ENCODE results near the gene ALDH3A1. TPM values are rescaled to one million over a fixed set of nuclear protein-coding genes. Genes with fewer than 3 reads are reported as not detected.

The ALDH3A1 gene
- total RNA-seq, 4 donors from 2014 or later = 28.3 to 93.0 (median 64.0) TPM

- WGBS, 2 donors = 74 to 83% methylated on average over 17 of the region's 17 CpGs
- no peak for TF ChIP-seq CTCF (IDR thresholded peaks at IDR 0.05)
- TF ChIP-seq POLR2A (IDR thresholded peaks at IDR 0.05) = no peak
- intact Hi-C loops (cut with DNase I; ENCODE audit: low total_unique reads) = no loop called here
- DNase-seq (ENCODE audit: low spot score in 2 of 2) = peak in 1 of 2 donors; percentile 77
- H3K4me3 ChIP-seq (ENCODE audit: low read depth, poor library complexity, severe bottlenecking) = no peak overlapping the region
Measured at GRCh38 chr17:19703828-19704613, 44.1 kb downstream of the ALDH3A1 start.

GRCh38 chr17:19703106-19703827 lies 44.8 kb downstream of the ALDH3A1 start:
- intact Hi-C loops (cut with DNase I; ENCODE audit: low total_unique reads) = no loop called here
- no peak overlapping the region for H3K4me3 ChIP-seq (ENCODE audit: low read depth, poor library complexity, severe bottlenecking)
- DNase-seq (ENCODE audit: low spot score in 2 of 2) = peak in 1 of 2 donors; percentile 72
- WGBS, 2 donors = 82 to 89% methylated on average over 9 to 10 of the region's 10 CpGs
- TF ChIP-seq POLR2A (IDR thresholded peaks at IDR 0.05) = no peak
- no peak for TF ChIP-seq CTCF (IDR thresholded peaks at IDR 0.05)

GRCh38 chr17:19702217-19702641 lies 45.9 kb downstream of the ALDH3A1 start:
- no peak overlapping the region for H3K4me3 ChIP-seq (ENCODE audit: low read depth, poor library complexity, severe bottlenecking)
- DNase-seq (ENCODE audit: low spot score in 2 of 2) = peak in 1 of 2 donors; percentile 34
- WGBS, 2 donors = 62 to 81% methylated on average over 4 of the region's 4 CpGs
- TF ChIP-seq POLR2A (IDR thresholded peaks at IDR 0.05) (no peak), CTCF (IDR thresholded peaks at IDR 0.05) (no peak)
- intact Hi-C loops (cut with DNase I; ENCODE audit: low total_unique reads) = no loop called here

Other genes starting within 250 kb of the ALDH3A1 start
- gene SLC47A1, start 214.4 kb downstream of the ALDH3A1 start, total RNA-seq = 10 to 100 TPM in 3 of 4 donors, 1 to 10 TPM in 1; 9.7 to 62.7 (median 30.6) TPM
- 100 to 1,000 TPM; 385 to 619 (median 435) TPM for gene ALDH3A2, start 99.5 kb downstream of the ALDH3A1 start, total RNA-seq
- 1 to 10 TPM in 2 of 4 donors, under 1 TPM in 1, not detected in 1; 0.49 to 6.1 (median 2.5) TPM for gene SLC47A2, start 31.7 kb downstream of the ALDH3A1 start, total RNA-seq
- gene ULK2, start 119.6 kb upstream of the ALDH3A1 start, total RNA-seq = 10 to 100 TPM in 3 of 4 donors, 1 to 10 TPM in 1; 10.0 to 24.8 (median 19.7) TPM
- 10 to 100 TPM; 16.3 to 32.4 (median 23.5) TPM for gene AKAP10, start 229.5 kb upstream of the ALDH3A1 start, total RNA-seq

All from lower leg skin (tissue), 4 donors.